AG09319 (cell line): ENCODE results near the gene MCHR2.

Source experiments
- DNase-seq: peaks from one replicate; pipeline ENCODE4 v3.0.0-alpha.2; 2010; ENCODE audit warnings: low read depth; ENCODE audit errors: extremely low read depth
- TF ChIP-seq, protein P1 (sequence below): IDR thresholded peaks from 2 replicates; pipeline ENCODE4 v1.5.1; 2011; ENCODE audit warnings: low read depth, mild to moderate bottlenecking, inconsistent platforms, low read length, moderate library complexity

MCHR2 gene

DNA sequence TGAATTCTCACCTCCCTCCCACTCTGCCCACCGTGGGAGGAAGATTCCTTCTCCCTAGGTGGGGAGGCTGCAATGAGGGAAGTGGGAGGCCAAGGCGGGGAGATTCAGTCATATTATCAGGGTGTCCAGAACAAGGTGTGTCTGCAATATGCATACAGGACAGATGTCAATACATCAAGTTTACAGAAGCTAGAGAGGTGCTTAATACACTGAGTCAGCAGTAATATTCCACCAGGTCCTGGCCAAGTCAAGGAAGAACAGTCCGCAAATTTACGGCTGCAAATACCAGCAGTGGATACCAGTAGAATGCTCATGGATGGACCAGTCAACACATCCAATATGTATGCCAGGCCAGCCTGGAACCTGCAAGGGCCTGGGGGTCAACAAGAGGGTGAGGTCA lies 119.0 kb downstream of the MCHR2 start:
- no peak for DNase-seq
- TF ChIP-seq, protein P1, sequence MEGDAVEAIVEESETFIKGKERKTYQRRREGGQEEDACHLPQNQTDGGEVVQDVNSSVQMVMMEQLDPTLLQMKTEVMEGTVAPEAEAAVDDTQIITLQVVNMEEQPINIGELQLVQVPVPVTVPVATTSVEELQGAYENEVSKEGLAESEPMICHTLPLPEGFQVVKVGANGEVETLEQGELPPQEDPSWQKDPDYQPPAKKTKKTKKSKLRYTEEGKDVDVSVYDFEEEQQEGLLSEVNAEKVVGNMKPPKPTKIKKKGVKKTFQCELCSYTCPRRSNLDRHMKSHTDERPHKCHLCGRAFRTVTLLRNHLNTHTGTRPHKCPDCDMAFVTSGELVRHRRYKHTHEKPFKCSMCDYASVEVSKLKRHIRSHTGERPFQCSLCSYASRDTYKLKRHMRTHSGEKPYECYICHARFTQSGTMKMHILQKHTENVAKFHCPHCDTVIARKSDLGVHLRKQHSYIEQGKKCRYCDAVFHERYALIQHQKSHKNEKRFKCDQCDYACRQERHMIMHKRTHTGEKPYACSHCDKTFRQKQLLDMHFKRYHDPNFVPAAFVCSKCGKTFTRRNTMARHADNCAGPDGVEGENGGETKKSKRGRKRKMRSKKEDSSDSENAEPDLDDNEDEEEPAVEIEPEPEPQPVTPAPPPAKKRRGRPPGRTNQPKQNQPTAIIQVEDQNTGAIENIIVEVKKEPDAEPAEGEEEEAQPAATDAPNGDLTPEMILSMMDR = no peak

DNA sequence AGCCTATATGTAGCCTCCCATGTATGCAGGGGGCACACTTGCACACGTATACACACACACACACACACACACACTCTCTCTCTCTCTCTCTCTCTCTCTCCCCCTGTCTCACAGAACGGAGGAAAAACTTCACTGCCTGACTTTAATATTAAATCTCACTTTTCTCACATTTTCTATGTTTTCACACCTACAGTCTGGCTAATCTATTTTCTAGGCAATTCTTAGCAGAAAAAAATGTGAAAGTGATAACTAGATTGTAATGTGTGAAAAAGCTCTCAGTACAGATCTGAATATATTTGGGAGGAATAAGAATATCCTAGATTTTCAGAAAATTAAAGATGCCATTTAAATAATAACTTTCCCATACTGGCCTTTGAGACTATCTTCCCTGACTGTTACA lies 120.9 kb downstream of the MCHR2 start:
- TF ChIP-seq, protein P1 = no peak
- DNase-seq = no peak

DNA sequence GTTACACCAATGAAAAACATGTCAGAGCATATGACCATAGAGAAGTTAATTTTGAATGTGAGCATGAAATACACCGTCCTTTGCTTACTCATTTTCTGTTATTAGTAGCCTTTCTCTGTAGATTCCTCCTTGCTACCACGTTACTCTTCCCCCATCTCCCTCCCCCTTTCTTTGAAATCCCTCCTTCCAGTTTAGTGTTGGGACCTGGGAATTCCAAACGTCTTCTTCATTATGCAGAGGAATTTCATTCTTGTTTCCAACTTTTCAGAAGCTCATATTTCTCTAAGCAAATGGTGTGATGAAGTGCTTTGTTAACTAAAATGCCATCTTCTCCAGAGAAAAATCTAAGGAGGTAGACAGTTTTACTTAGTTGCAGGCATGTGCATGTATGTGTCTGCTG lies 122.4 kb downstream of the MCHR2 start:
- DNase-seq = no peak
- TF ChIP-seq, protein P1 = no peak
